WTC11 (cell line): ENCODE data around the gene C1R.

Experiments
- CREB1 ChIP-seq: sonication (generic); formaldehyde crosslinking; IDR thresholded peaks from 2 replicates; pipeline ENCODE4 v1.8.0; 2023; ENCODE audit warnings: mild to moderate bottlenecking, missing genetic modification reagents
- E2F5 ChIP-seq: sonication (generic); formaldehyde crosslinking; IDR thresholded peaks from 2 replicates; pipeline ENCODE4 v1.8.1; 2022; ENCODE audit warnings: mild to moderate bottlenecking, moderate library complexity, missing genetic modification reagents
- ELF4 ChIP-seq: sonication (generic); formaldehyde crosslinking; IDR thresholded peaks from 2 replicates; pipeline ENCODE4 v1.8.1; 2022; ENCODE audit warnings: low read depth, mild to moderate bottlenecking, moderate library complexity, missing genetic modification reagents
- ESRRA ChIP-seq: sonication (generic); formaldehyde crosslinking; IDR thresholded peaks from 2 replicates; pipeline ENCODE4 v1.8.1; 2022; ENCODE audit warnings: mild to moderate bottlenecking, missing genetic modification reagents, borderline replicate concordance
- GABPB1 ChIP-seq: sonication (generic); formaldehyde crosslinking; IDR thresholded peaks from 2 replicates; pipeline ENCODE4 v1.8.1; 2023; ENCODE audit warnings: mild to moderate bottlenecking, missing genetic modification reagents
- OVOL2 ChIP-seq: fragments of 250-450 bp; sonication (Bioruptor Pico); IDR thresholded peaks from 2 replicates; pipeline ENCODE4 v1.9.0; 2021; ENCODE audit warnings: mild to moderate bottlenecking, borderline replicate concordance
- ZBTB21 ChIP-seq: sonication (generic); formaldehyde crosslinking; IDR thresholded peaks from 2 replicates; pipeline ENCODE4 v1.8.1; 2023; ENCODE audit warnings: mild to moderate bottlenecking, missing genetic modification reagents, borderline replicate concordance
- TF ChIP-seq, protein P1 (sequence below): fragments of 200-600 bp; IDR thresholded peaks from 2 replicates; pipeline ENCODE4 v1.8.0; 2022; ENCODE audit warnings: antibody characterized with exemption
- TF ChIP-seq, protein P2 (sequence below): sonication (generic); formaldehyde crosslinking; IDR thresholded peaks from 2 replicates; pipeline ENCODE4 v1.8.0; 2022; ENCODE audit warnings: mild to moderate bottlenecking, missing genetic modification reagents
- TF ChIP-seq, protein P3 (sequence below): sonication (generic); formaldehyde crosslinking; IDR thresholded peaks from 2 replicates; pipeline ENCODE4 v1.8.1; 2023; ENCODE audit warnings: mild to moderate bottlenecking, moderate library complexity, missing genetic modification reagents
- TF ChIP-seq, protein P4 (sequence below): sonication (generic); formaldehyde crosslinking; IDR thresholded peaks from 2 replicates; pipeline ENCODE4 v1.8.1; 2022; ENCODE audit warnings: missing genetic modification reagents, borderline replicate concordance

DNA sequence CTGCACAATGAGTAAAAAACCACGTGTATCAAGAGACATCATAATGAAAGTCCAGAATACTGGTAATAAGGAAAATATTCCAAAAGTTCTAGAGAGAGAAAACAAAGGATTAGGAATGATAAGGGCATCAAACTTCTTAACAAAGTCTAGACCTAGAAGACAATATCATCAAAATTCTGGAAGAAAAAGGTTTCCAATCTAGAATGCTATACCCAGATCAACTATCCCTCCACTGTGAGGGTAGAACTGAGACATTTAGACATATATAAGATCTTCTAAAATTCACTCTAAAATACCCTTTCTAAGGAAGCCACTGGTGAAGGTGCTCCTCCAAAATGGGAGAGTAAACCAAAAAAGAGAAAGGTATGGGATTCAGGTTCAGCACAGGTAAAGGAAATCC lies 13.8 kb upstream of the C1R start:
- TF ChIP-seq, protein P1, sequence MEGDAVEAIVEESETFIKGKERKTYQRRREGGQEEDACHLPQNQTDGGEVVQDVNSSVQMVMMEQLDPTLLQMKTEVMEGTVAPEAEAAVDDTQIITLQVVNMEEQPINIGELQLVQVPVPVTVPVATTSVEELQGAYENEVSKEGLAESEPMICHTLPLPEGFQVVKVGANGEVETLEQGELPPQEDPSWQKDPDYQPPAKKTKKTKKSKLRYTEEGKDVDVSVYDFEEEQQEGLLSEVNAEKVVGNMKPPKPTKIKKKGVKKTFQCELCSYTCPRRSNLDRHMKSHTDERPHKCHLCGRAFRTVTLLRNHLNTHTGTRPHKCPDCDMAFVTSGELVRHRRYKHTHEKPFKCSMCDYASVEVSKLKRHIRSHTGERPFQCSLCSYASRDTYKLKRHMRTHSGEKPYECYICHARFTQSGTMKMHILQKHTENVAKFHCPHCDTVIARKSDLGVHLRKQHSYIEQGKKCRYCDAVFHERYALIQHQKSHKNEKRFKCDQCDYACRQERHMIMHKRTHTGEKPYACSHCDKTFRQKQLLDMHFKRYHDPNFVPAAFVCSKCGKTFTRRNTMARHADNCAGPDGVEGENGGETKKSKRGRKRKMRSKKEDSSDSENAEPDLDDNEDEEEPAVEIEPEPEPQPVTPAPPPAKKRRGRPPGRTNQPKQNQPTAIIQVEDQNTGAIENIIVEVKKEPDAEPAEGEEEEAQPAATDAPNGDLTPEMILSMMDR = no peak
- TF ChIP-seq, protein P2, sequence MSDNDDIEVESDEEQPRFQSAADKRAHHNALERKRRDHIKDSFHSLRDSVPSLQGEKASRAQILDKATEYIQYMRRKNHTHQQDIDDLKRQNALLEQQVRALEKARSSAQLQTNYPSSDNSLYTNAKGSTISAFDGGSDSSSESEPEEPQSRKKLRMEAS (CRISPR knock-in tag) = no peak
- no peak for TF ChIP-seq CREB1 (CRISPR knock-in tag)
- TF ChIP-seq, protein P3, sequence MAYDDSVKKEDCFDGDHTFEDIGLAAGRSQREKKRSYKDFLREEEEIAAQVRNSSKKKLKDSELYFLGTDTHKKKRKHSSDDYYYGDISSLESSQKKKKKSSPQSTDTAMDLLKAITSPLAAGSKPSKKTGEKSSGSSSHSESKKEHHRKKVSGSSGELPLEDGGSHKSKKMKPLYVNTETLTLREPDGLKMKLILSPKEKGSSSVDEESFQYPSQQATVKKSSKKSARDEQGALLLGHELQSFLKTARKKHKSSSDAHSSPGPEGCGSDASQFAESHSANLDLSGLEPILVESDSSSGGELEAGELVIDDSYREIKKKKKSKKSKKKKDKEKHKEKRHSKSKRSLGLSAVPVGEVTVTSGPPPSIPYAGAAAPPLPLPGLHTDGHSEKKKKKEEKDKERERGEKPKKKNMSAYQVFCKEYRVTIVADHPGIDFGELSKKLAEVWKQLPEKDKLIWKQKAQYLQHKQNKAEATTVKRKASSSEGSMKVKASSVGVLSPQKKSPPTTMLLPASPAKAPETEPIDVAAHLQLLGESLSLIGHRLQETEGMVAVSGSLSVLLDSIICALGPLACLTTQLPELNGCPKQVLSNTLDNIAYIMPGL (CRISPR knock-in tag) = no peak
- TF ChIP-seq ELF4 = no peak
- no peak for TF ChIP-seq GABPB1 (CRISPR knock-in tag)
- TF ChIP-seq OVOL2 (CRISPR knock-in tag) = no peak
- TF ChIP-seq E2F5 (CRISPR knock-in tag) = no peak
- TF ChIP-seq, protein P4, sequence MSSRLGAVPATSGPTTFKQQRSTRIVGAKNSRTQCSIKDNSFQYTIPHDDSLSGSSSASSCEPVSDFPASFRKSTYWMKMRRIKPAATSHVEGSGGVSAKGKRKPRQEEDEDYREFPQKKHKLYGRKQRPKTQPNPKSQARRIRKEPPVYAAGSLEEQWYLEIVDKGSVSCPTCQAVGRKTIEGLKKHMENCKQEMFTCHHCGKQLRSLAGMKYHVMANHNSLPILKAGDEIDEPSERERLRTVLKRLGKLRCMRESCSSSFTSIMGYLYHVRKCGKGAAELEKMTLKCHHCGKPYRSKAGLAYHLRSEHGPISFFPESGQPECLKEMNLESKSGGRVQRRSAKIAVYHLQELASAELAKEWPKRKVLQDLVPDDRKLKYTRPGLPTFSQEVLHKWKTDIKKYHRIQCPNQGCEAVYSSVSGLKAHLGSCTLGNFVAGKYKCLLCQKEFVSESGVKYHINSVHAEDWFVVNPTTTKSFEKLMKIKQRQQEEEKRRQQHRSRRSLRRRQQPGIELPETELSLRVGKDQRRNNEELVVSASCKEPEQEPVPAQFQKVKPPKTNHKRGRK (CRISPR knock-in tag) = no peak
- no peak for TF ChIP-seq ZBTB21
- TF ChIP-seq ESRRA (CRISPR knock-in tag) = no peak
